Adipose tissue (tissue), 3 donors: ENCODE results near the gene CD81. TPM values are rescaled to one million over a fixed set of nuclear protein-coding genes. Genes with fewer than 3 reads are reported as not detected.

Source experiments
- H3K27ac ChIP-seq: one replicate; pipeline ENCODE4 v1.5.1; 2013; ENCODE audit warnings: low read depth, low read length
- WGBS, 3 donors: extraction: QIAGEN DNeasy Blood & Tissue Kit; methylation state at CpG; one replicate each; pipeline ENCODE4 v1.1.7; 2013; 5-methylcytosine and 5-hydroxymethylcytosine counted together
- polyA plus RNA-seq, 3 donors: library from polyadenylated mRNA; stranded (reverse); fragments of 200-250 nt; gene quantifications; one replicate each; pipeline ENCODE4 v1.2.3, GENCODE V29; 2013
- donor health status: healthy with polysubstance abuse.
- donor health status: Bipolar disorder and iron deficiency.
- donor health status: healthy.

CD81 gene
- polyA plus RNA-seq, 3 donors, result 296 to 1,314 (median 632) TPM

- WGBS, 3 donors, result 76 to 89% (median 89%) methylated on average over 16 to 17 of the region's 17 CpGs
- H3K27ac ChIP-seq, result no peak overlapping the region
Measured at GRCh38 chr11:2421996-2422395, 44.9 kb downstream of the CD81 start.

GRCh38 chr11:2422461-2423156, 45.5 kb downstream of the CD81 start:
- no peak overlapping the region for H3K27ac ChIP-seq
- 82 to 85% (median 85%) methylated on average over 14 of the region's 14 CpGs for WGBS, 3 donors

GRCh38 chr11:2423157-2424025, 46.3 kb downstream of the CD81 start:
- no peak overlapping the region for H3K27ac ChIP-seq
- WGBS, 3 donors, result 72 to 79% (median 78%) methylated on average over 26 of the region's 26 CpGs

- WGBS, 3 donors, result 65 to 87% (median 71%) methylated on average over 28 of the region's 28 CpGs
- no peak overlapping the region for H3K27ac ChIP-seq
Measured at GRCh38 chr11:2424811-2425495, 47.8 kb downstream of the CD81 start.

GRCh38 chr11:2425506-2425905, 48.4 kb downstream of the CD81 start:
- H3K27ac ChIP-seq, result no peak overlapping the region
- 75 to 83% (median 81%) methylated on average over 8 of the region's 8 CpGs for WGBS, 3 donors

GRCh38 chr11:2426221-2426620, 49.1 kb downstream of the CD81 start:
- H3K27ac ChIP-seq, result no peak overlapping the region
- 79 to 93% (median 83%) methylated on average over 7 to 13 of the region's 13 CpGs for whole genome bisulfite sequencing, 3 donors

DNA sequence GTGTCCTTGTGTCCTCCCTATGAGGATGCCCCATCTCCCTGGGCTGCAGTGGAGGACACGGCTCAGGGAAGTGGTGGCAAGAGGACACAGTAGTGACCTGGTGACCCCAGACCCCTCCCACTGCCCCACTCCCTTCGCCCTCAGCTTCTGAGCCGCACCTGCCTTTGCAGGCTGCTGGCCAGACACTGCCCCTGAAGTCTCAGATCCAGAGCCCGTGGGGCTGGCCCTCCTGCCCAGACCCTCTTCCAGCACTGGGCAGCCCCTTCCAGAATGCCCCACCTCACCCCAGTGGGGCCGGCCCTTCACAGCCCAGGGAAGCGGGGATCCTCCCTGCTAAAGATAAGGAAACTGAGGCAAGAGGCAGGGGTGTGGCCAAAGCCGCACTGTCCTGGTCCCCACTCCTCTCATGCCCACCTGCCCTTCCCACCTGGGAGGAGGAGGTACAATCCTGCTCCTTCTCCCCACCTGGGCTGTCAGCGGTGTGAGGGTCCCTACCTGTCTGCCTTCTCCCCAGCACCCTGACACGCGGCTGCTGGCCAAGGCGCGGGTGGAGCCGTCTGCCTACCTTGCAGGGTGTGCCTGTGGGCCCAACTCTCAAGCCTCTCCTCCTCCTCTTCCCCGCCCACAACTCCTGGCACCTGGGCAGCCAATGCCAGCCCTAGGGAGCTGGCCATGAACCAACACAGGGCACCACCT, 49.9 kb downstream of the CD81 start:
- WGBS, 3 donors, result 71 to 85% (median 74%) methylated on average over 14 of the region's 14 CpGs
- no peak overlapping the region for H3K27ac ChIP-seq

GRCh38 chr11:2427721-2428321, 50.7 kb downstream of the CD81 start:
- H3K27ac ChIP-seq, result no peak overlapping the region
- WGBS, 3 donors, result 63 to 75% (median 72%) methylated on average over 12 of the region's 12 CpGs

GRCh38 chr11:2428322-2428795, 51.2 kb downstream of the CD81 start:
- H3K27ac ChIP-seq, result no peak overlapping the region
- 52% methylated on average over 8 of the region's 8 CpGs for WGBS, 3 donors

DNA sequence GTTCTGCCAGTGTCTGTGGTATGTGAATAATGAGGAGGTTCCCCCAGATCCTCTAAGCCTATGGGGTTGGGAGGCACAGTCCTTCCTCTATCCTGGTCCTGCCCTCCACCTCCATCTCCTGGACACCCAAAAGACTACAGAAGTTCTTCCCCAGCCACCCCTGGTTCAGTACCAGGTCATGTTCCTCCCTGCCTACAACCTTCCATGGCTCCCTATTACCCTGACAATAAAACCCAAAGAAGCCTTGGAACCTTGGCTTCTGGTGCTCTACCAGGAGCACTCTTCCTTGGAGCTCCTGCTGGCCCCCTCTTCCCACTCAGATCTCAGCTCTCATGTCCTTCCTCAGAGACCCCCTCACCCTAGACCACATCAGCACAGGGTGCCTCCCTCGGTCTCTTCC, 54.3 kb downstream of the CD81 start:
- WGBS, 3 donors, result 76 to 87% (median 76%) methylated on average over 1 of the region's 1 CpG
- no peak overlapping the region for H3K27ac ChIP-seq

GRCh38 chr11:2432171-2432621, 55.1 kb downstream of the CD81 start:
- 69 to 78% (median 69%) methylated on average over 13 to 15 of the region's 15 CpGs for WGBS, 3 donors
- H3K27ac ChIP-seq, result no peak overlapping the region

DNA sequence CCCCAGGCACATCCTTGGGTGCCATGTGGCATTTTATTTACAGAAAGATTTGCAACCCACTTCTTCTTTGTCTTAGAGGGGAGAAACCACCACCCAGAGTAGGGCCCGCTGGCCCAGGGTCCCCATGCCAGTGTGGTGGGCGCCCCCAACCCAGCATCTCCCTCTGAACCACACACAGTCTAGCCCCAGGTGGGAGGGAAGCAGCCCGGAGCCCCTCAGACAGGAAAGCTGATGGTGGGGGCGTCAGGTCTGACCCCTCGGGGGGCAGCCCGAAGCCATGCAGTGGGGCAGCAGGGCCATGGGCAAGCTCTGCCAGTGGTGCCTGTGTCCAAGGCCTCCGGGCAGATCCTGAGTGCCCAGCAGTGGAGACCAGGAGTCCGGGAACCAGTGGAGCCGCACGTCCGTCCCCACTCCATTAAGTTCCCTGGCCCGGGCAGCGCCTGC, 55.5 kb downstream of the CD81 start:
- H3K27ac ChIP-seq, result no peak overlapping the region
- 83 to 95% (median 87%) methylated on average over 13 of the region's 13 CpGs for WGBS, 3 donors

GRCh38 chr11:2433106-2433925, 56.2 kb downstream of the CD81 start:
- WGBS, 3 donors, result 86 to 92% (median 90%) methylated on average over 22 of the region's 22 CpGs
- no peak overlapping the region for H3K27ac ChIP-seq

- WGBS, 3 donors, result 86 to 95% (median 95%) methylated on average over 8 of the region's 8 CpGs
- no peak overlapping the region for H3K27ac ChIP-seq
Measured at GRCh38 chr11:2434008-2434407, 56.9 kb downstream of the CD81 start.

GRCh38 chr11:2434506-2435255, 57.6 kb downstream of the CD81 start:
- no peak overlapping the region for H3K27ac ChIP-seq
- WGBS, 3 donors, result 83 to 85% (median 85%) methylated on average over 11 of the region's 11 CpGs

DNA sequence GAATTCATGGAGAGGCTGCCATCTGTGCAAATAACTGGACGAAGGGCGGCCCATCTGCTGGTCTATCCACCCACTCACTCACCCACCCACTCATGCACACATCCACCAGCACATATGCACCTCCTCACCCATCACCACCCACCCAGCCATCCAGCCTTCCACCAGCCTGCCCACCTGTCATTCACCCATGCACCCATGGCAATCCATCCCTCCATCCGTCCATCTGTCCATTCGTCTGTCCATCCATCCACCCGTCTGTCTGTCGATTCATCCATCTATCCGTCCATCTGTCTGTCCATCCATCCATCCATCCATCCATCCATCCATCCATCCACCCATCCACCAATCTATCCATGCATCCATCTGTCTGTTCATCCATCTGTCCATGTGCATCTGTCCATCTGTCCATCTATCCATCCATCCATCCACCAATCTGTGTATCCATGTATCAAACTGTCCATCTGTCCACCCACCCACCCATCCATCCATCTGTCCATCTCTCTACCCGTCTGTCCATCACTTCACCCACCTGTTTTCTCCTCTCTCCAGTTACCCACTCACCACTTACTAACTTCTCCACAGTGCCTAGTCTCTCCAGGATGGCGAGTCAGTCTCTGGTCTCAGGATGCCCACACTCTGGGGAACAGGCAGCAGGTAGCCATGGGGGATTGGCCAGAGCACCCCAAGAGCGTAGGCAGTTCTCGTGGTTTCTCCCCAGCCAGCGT, 58.3 kb downstream of the CD81 start:
- WGBS, 3 donors, result 88 to 90% (median 90%) methylated on average over 12 of the region's 12 CpGs
- H3K27ac ChIP-seq, result no peak overlapping the region
